K562 (cell line): ENCODE data around the gene CDKN1B. TPM values are rescaled to one million over a fixed set of nuclear protein-coding genes. Genes with fewer than 3 reads are reported as not detected.

Experiments used
- ATAC-seq: fragments of 200-7000 bp; cut with Tn5 transposase; 3 replicates; pipeline ENCODE4 v1.9.1; 2020; ENCODE audit warnings: moderate library complexity
- BruUV-seq: library from RNA; stranded (reverse); fragments of 400-500 nt; replicated peaks from 2 replicates; lab custom pipeline; 2021; lab: Mats Ljungman, UMichigan
- CTCF ChIA-PET: fragments of 300-600 bp; formaldehyde crosslinking; extraction: SDS; loops from one replicate; lab custom pipeline; 2021; ENCODE audit warnings: low intra/inter-chr PET ratio; lab: Yijun Ruan, JAX
- POLR2A ChIA-PET: fragments of 300-600, 350-650 bp; sonication (Branson Sonifier 250); formaldehyde crosslinking; extraction: SDS; loops from one replicate; lab custom pipeline; 2021; ENCODE audit warnings: antibody characterized with exemption, inconsistent platforms; lab: Yijun Ruan, JAX
- DNase-seq, 4 experiments: peaks; one replicate each; pipeline versions ENCODE4 v3.0.0 to v3.0.0-alpha.2; 2011 to 2018; ENCODE audit warnings: low spot score in 3 of 4, mixed read lengths in 3 of 4; ENCODE audit errors: extremely low read depth in 1 of 4
- FAIRE-seq: peaks from 2 replicates; lab custom pipeline; 2011; peaks lifted over from hg19 to GRCh38; lab: Jason Lieb, UNC
- H2AFZ ChIP-seq: 2 replicates; pipeline ENCODE4 v1.6.0; 2011; ENCODE audit warnings: low read depth, low read length, control low read depth, inconsistent platforms
- H3K27ac ChIP-seq: fragments of 200-600 bp; 3 replicates; pipeline ENCODE4 v1.8.0; 2011; ENCODE audit warnings: low read depth, mild to moderate bottlenecking, control low read depth, inconsistent platforms, low read length, moderate library complexity, mixed read lengths; ENCODE audit errors: extremely low read depth
- H3K27me3 ChIP-seq, 2 experiments: fragments of 300-600 bp in 1 of 2; 2 replicates in 1 of 2; 3 replicates in 1 of 2; pipeline versions ENCODE4 v1.6.0 to v1.8.0; 2011; ENCODE audit warnings: inconsistent platforms in 2 of 2, low read length in 2 of 2, mild to moderate bottlenecking in 1 of 2, mixed read lengths in 1 of 2, moderate library complexity in 1 of 2; ENCODE audit not compliant: control insufficient read depth in 2 of 2, insufficient read depth in 2 of 2
- H3K36me3 ChIP-seq: fragments of 300-600 bp; 3 replicates; pipeline ENCODE4 v1.8.0; 2011; ENCODE audit warnings: mild to moderate bottlenecking, low read length, inconsistent platforms; ENCODE audit not compliant: control insufficient read depth, insufficient read depth
- H3K4me1 ChIP-seq, 2 experiments: fragments of 200-600 bp in 1 of 2; replicated peaks in 1 of 2; 2 replicates in 1 of 2; 3 replicates in 1 of 2; pipeline versions ENCODE4 v1.5.1 to v1.8.0; 2011; ENCODE audit warnings: inconsistent platforms in 2 of 2, low read length in 2 of 2, mild to moderate bottlenecking in 1 of 2, mixed read lengths in 1 of 2, moderate library complexity in 1 of 2; ENCODE audit not compliant: control insufficient read depth in 2 of 2, insufficient read depth in 2 of 2
- H3K4me2 ChIP-seq: 2 replicates; pipeline ENCODE4 v1.6.1; 2011; ENCODE audit warnings: low read length, control low read depth, inconsistent platforms, mixed read lengths; ENCODE audit not compliant: insufficient read depth
- H3K4me3 ChIP-seq: fragments of 200-600 bp; sonication (generic), shearing (Covaris generic); 2 replicates; pipeline ENCODE4 v1.5.1; 2016; ENCODE audit warnings: control low read depth, inconsistent platforms
- H3K79me2 ChIP-seq: fragments of 200-600 bp; 3 replicates; pipeline ENCODE4 v1.8.0; 2011; ENCODE audit warnings: low read length, inconsistent platforms; ENCODE audit not compliant: control insufficient read depth, insufficient read depth
- H3K9ac ChIP-seq, 2 experiments: 2 replicates each; pipeline versions ENCODE4 v1.6.0 to v1.6.1; 2011; ENCODE audit warnings: low read depth in 2 of 2, low read length in 2 of 2, control low read depth in 1 of 2, inconsistent platforms in 1 of 2, mild to moderate bottlenecking in 1 of 2, mixed read lengths in 1 of 2; ENCODE audit not compliant: insufficient read depth in 1 of 2
- H3K9me1 ChIP-seq: one replicate; pipeline ENCODE4 v1.6.0; 2011; ENCODE audit warnings: inconsistent platforms, mild to moderate bottlenecking, low read length, moderate library complexity; ENCODE audit not compliant: control insufficient read depth, insufficient read depth
- H3K9me3 ChIP-seq: replicated peaks from 2 replicates; pipeline ENCODE4 v1.5.1; 2011; ENCODE audit warnings: low read depth, low read length, inconsistent platforms; ENCODE audit not compliant: control insufficient read depth, insufficient read depth
- H4K20me1 ChIP-seq: replicated peaks from 2 replicates; pipeline ENCODE4 v1.6.1; 2011; ENCODE audit warnings: low read length, inconsistent platforms, mixed read lengths; ENCODE audit not compliant: control insufficient read depth, insufficient read depth
- BRCA1 ChIP-seq, 2 experiments: fragments of 450-650 bp in 1 of 2; sonication (generic) in 1 of 2; formaldehyde crosslinking in 1 of 2; IDR thresholded peaks; 2 replicates each; pipeline versions ENCODE4 v1.5.0 to v1.6.1; 2017 to 2020; ENCODE audit warnings: mild to moderate bottlenecking in 1 of 2, missing genetic modification reagents in 1 of 2
- BRD9 ChIP-seq: fragments of 450-650 bp; IDR thresholded peaks from 2 replicates; pipeline ENCODE4 v1.6.1; 2018; ENCODE audit warnings: low read depth; ENCODE audit not compliant: partially characterized antibody
- DMBX1 ChIP-seq: fragments of 250-450 bp; sonication (Bioruptor Pico); IDR thresholded peaks from 2 replicates; pipeline ENCODE4 v1.8.0; 2022; ENCODE audit warnings: inconsistent platforms, mild to moderate bottlenecking, moderate library complexity, borderline replicate concordance
- EGR1 ChIP-seq: fragments of 450-650 bp; conservative IDR thresholded peaks from 2 replicates; pipeline ENCODE4 v1.6.1; 2017; ENCODE audit warnings: mild to moderate bottlenecking
- FOXA1 ChIP-seq: fragments of 450-650 bp; IDR thresholded peaks from 2 replicates; pipeline ENCODE4 v1.6.1; 2016; ENCODE audit warnings: mild to moderate bottlenecking, borderline replicate concordance
- HDAC3 ChIP-seq: fragments of 450-650 bp; IDR thresholded peaks from 2 replicates; pipeline ENCODE4 v1.6.1; 2018; ENCODE audit warnings: borderline replicate concordance, mild to moderate bottlenecking, moderate library complexity; ENCODE audit not compliant: partially characterized antibody
- KLF13 ChIP-seq: fragments of 450-650 bp; IDR thresholded peaks from 2 replicates; pipeline ENCODE4 v1.6.1; 2016; ENCODE audit warnings: missing genetic modification characterization, low read depth, mild to moderate bottlenecking, missing compliant biosample characterization, moderate library complexity, borderline replicate concordance
- LEF1 ChIP-seq: fragments of 450-650 bp; IDR thresholded peaks from 2 replicates; pipeline ENCODE4 v1.6.1; 2016; ENCODE audit warnings: mild to moderate bottlenecking
- NCOA6 ChIP-seq: fragments of 450-650 bp; IDR thresholded peaks from 2 replicates; pipeline ENCODE4 v1.6.1; 2017; ENCODE audit warnings: mild to moderate bottlenecking
- NUFIP1 ChIP-seq: fragments of 450-650 bp; IDR thresholded peaks from 2 replicates; pipeline ENCODE4 v1.6.1; 2018; ENCODE audit not compliant: partially characterized antibody
- PCBP2 ChIP-seq: fragments of 200-400 bp; formaldehyde crosslinking; IDR thresholded peaks from 2 replicates; pipeline ENCODE4 v1.6.1; 2018; ENCODE audit warnings: low read length, low read depth, mild to moderate bottlenecking, moderate library complexity; ENCODE audit not compliant: poor library complexity, severe bottlenecking
- SPI1 ChIP-seq: IDR thresholded peaks from 2 replicates; pipeline ENCODE4 v1.6.1; 2011; ENCODE audit warnings: low read depth, low read length, control low read depth, borderline replicate concordance
- STAG1 ChIP-seq: sonication (generic); formaldehyde crosslinking; IDR thresholded peaks from 2 replicates; pipeline ENCODE4 v1.5.0; 2020; ENCODE audit warnings: missing genetic modification reagents, borderline replicate concordance
- TFE3 ChIP-seq: fragments of 450-650 bp; formaldehyde crosslinking; IDR thresholded peaks from 2 replicates; pipeline ENCODE4 v1.4.0; 2020; ENCODE audit warnings: mild to moderate bottlenecking, mixed read lengths
- TOE1 ChIP-seq, 2 experiments: fragments of 450-650 bp in 1 of 2; sonication (generic) in 1 of 2; formaldehyde crosslinking in 1 of 2; IDR thresholded peaks; 2 replicates each; pipeline versions ENCODE4 v1.7.1 to v1.8.0; 2016 to 2022; ENCODE audit warnings: borderline replicate concordance in 2 of 2, mild to moderate bottlenecking in 2 of 2, antibody characterized with exemption in 1 of 2, inconsistent platforms in 1 of 2, low read depth in 1 of 2, missing genetic modification reagents in 1 of 2, moderate library complexity in 1 of 2
- ZNF41 ChIP-seq: fragments of 250-450 bp; sonication (Bioruptor Pico); conservative IDR thresholded peaks from 2 replicates; pipeline ENCODE4 v1.4.0; 2020; ENCODE audit warnings: mild to moderate bottlenecking
- ZNF586 ChIP-seq: fragments of 450-650 bp; formaldehyde crosslinking; conservative IDR thresholded peaks from 2 replicates; pipeline ENCODE4 v1.4.0; 2020; ENCODE audit warnings: mild to moderate bottlenecking, moderate library complexity
- ZNF695 ChIP-seq: fragments of 450-650 bp; formaldehyde crosslinking; IDR thresholded peaks from 2 replicates; pipeline ENCODE4 v1.4.0; 2020; ENCODE audit warnings: mild to moderate bottlenecking, moderate library complexity
- WGBS: fragments of 100-300 bp; shearing (Covaris generic); methylation state at CpG from one replicate; pipeline ENCODE4 v1.1.6; 2016; ENCODE audit warnings: low coverage, mixed read lengths; ENCODE audit not compliant: insufficient coverage; ENCODE audit errors: missing lambda C conversion rate; 5-methylcytosine and 5-hydroxymethylcytosine counted together
- in situ Hi-C: fragments of 300-500 bp; cut with MboI; formaldehyde crosslinking; loops from 4 replicates; pipeline ENCODE4 v1.15.0; 2018; ENCODE audit warnings: inconsistent platforms, mixed read lengths
- intact Hi-C: fragments of 100-400 bp; cut with micrococcal nuclease; formaldehyde crosslinking; loops from 2 replicates; pipeline ENCODE4 v1.14.2; 2022
- polyA plus RNA-seq, 8 experiments: library from polyadenylated mRNA; depleted of rRNA in 4 of 8; stranded (reverse) in 5 of 8; unstranded in 3 of 8; fragments of >200 nt; fragmentation: Nextera tagmentation in 2 of 8; fragmentation: Illumina TruSeq in 1 of 8; extraction: Ambion mirVana in 2 of 8; extraction: Trizol in 1 of 8; gene quantifications; 2 replicates each; pipeline versions ENCODE4 v1.2.1 to v1.2.3, GENCODE V29; 2011 to 2014; ENCODE audit warnings: inconsistent platforms in 1 of 8, missing spikeins in 1 of 8
- total RNA-seq, 7 experiments: library from RNA; depleted of rRNA in 6 of 7; stranded (reverse); fragments of >200 nt in 6 of 7; fragmentation: Illumina TruSeq in 2 of 7; extraction: Trizol in 2 of 7; gene quantifications; 2 replicates each; pipeline versions ENCODE4 v1.2.1 to v1.2.3, GENCODE V29; 2011 to 2021; ENCODE audit warnings: low replicate concordance in 1 of 7
- TF ChIP-seq, protein P1 (sequence below): sonication (generic); formaldehyde crosslinking; IDR thresholded peaks from 2 replicates; pipeline ENCODE4 v1.8.0; 2022; ENCODE audit warnings: mild to moderate bottlenecking, low read depth, missing genetic modification reagents

The CDKN1B gene
- total and polyA plus RNA-seq, 9 of the 15 experiments (the other 6 are each of a cell fraction or from before 2014, with no cell fraction given): 2.6 to 35.2 (median 15.5) TPM

- H2AFZ ChIP-seq: peak overlapping the region; percentile 44
- POLR2A ChIA-PET: interaction anchor here (0.6 to 2.2 kb wide), 5 partner anchors 10 to 541 kb away, joined by 3 to 11 read pairs (median 4); no protein-coding TSS in a partner anchor
- H3K36me3 ChIP-seq: peaks cover 10% of the 10 kb centered on the region; the same call in 2 of the 3 replicates
- no peaks in the 10 kb centered on the region for H3K9me1 ChIP-seq
- 2% methylated on average over 6 of the region's 6 CpGs for WGBS
- intact Hi-C loops (loop anchor here (5.0 kb wide), 1 partner anchor 61 kb away; the partner anchor contains the start of gene APOLD1), in situ Hi-C loops (no loop called here)
- ATAC-seq (peak; percentile 27), DNase-seq (peak in 3 of 4 experiments; percentile 25 to 58 (median 28)), FAIRE-seq (peak; percentile 72)
- H3K79me2 ChIP-seq: peaks cover 72% of the 10 kb centered on the region
- peak overlapping the region; percentile 97 for H3K27ac ChIP-seq
- peak overlapping the region; percentile 57 for H3K4me3 ChIP-seq
- peaks cover 6 to 18% of the 10 kb centered on the region in 2 experiments; a peak in 1 of 5 replicates for H3K4me1 ChIP-seq
- no peaks in the 10 kb centered on the region for H4K20me1 ChIP-seq
- CTCF ChIA-PET: no interaction called here
- H3K9ac ChIP-seq: peak overlapping the region in 1 of 2 experiments; percentile 94; a peak in 2 of 4 replicates
- no peaks in the 10 kb centered on the region for H3K27me3 ChIP-seq
- H3K4me2 ChIP-seq: peak overlapping the region; percentile 89
- BruUV-seq: TSS peak; percentile 74
- no peaks in the 10 kb centered on the region for H3K9me3 ChIP-seq
- TF ChIP-seq SPI1 (no peak), BRCA1 (IDR thresholded peaks at IDR 0.05) (no peak), BRCA1 (CRISPR knock-in tag; IDR thresholded peaks at IDR 0.05) (no peak), EGR1 (no peak), KLF13 (tag) (no peak), HDAC3 (no peak), NUFIP1 (no peak), NCOA6 (no peak), ZNF586 (CRISPR knock-in tag) (no peak), TFE3 (no peak), FOXA1 (no peak), STAG1 (no peak), ZNF41 (no peak), ZNF695 (CRISPR knock-in tag) (no peak), TOE1 (IDR thresholded peaks at IDR 0.05; ENCODE audit: borderline replicate concordance) (no peak), TOE1 (CRISPR knock-in tag; IDR thresholded peaks at IDR 0.05; ENCODE audit: borderline replicate concordance, low read depth) (no peak), PCBP2 (no peak), BRD9 (peak; percentile 17), DMBX1 (CRISPR knock-in tag) (no peak), LEF1 (no peak)
- TF ChIP-seq, protein P1, sequence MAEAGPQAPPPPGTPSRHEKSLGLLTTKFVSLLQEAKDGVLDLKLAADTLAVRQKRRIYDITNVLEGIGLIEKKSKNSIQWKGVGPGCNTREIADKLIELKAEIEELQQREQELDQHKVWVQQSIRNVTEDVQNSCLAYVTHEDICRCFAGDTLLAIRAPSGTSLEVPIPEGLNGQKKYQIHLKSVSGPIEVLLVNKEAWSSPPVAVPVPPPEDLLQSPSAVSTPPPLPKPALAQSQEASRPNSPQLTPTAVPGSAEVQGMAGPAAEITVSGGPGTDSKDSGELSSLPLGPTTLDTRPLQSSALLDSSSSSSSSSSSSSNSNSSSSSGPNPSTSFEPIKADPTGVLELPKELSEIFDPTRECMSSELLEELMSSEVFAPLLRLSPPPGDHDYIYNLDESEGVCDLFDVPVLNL (CRISPR knock-in tag): no peak
Measured at GRCh38 chr12:12726555-12727093, 9.5 kb downstream of the CDKN1B start.
